Measurements from ENCODE around the gene SESN2.

Gene SESN2

GRCh38 chr1:28273216-28273860, 14.0 kb downstream of the SESN2 start:
- H3K36me3 ChIP-seq (ENCODE audit: control insufficient read depth, insufficient read depth, low read length), result peaks cover 37% of the 10 kb centered on the region
- TF ChIP-seq CTCF (IDR thresholded peaks at IDR 0.05; ENCODE audit: insufficient read depth, low read length, poor library complexity, severe bottlenecking), result no peak
- no peak overlapping the region for H3K4me3 ChIP-seq (replicated peaks; ENCODE audit: low read depth, low read length)
- no peaks in the 10 kb centered on the region for H3K27me3 ChIP-seq (replicated peaks; ENCODE audit: control insufficient read depth, insufficient read depth, low read length)
- DNase-seq (ENCODE audit: extremely low read depth, insufficient read length), result no peak

GRCh38 chr1:28278763-28279162, 19.4 kb downstream of the SESN2 start:
- Histone ChIP-seq H3K36me3 (ENCODE audit: control insufficient read depth, insufficient read depth, low read length) (peaks cover 43% of the 10 kb centered on the region), H3K4me3 (replicated peaks; ENCODE audit: low read depth, low read length) (no peak overlapping the region), H3K27me3 (replicated peaks; ENCODE audit: control insufficient read depth, insufficient read depth, low read length) (no peaks in the 10 kb centered on the region)
- no peak for TF ChIP-seq CTCF (IDR thresholded peaks at IDR 0.05; ENCODE audit: insufficient read depth, low read length, poor library complexity, severe bottlenecking)
- DNase-seq (ENCODE audit: extremely low read depth, insufficient read length), result no peak

- no peak for TF ChIP-seq CTCF (IDR thresholded peaks at IDR 0.05; ENCODE audit: insufficient read depth, low read length, poor library complexity, severe bottlenecking)
- H3K36me3 ChIP-seq (ENCODE audit: control insufficient read depth, insufficient read depth, low read length), result peaks cover 35% of the 10 kb centered on the region
- H3K4me3 ChIP-seq (replicated peaks; ENCODE audit: low read depth, low read length), result no peak overlapping the region
- no peak for DNase-seq (ENCODE audit: extremely low read depth, insufficient read length)
- H3K27me3 ChIP-seq (replicated peaks; ENCODE audit: control insufficient read depth, insufficient read depth, low read length), result no peaks in the 10 kb centered on the region
Observed at GRCh38 chr1:28279721-28280120, 20.4 kb downstream of the SESN2 start.

- no peak for DNase-seq (ENCODE audit: extremely low read depth, insufficient read length)
- H3K36me3 ChIP-seq (ENCODE audit: control insufficient read depth, insufficient read depth, low read length), result peaks cover 34% of the 10 kb centered on the region
Observed at GRCh38 chr1:28280501-28280900, 21.2 kb downstream of the SESN2 start.

GRCh38 chr1:28280977-28281381, 21.7 kb downstream of the SESN2 start:
- DNase-seq (ENCODE audit: extremely low read depth, insufficient read length), result no peak
- Histone ChIP-seq H3K27me3 (replicated peaks; ENCODE audit: control insufficient read depth, insufficient read depth, low read length) (no peaks in the 10 kb centered on the region), H3K36me3 (ENCODE audit: control insufficient read depth, insufficient read depth, low read length) (peaks cover 32% of the 10 kb centered on the region), H3K4me3 (replicated peaks; ENCODE audit: low read depth, low read length) (no peak overlapping the region)
- no peak for TF ChIP-seq CTCF (IDR thresholded peaks at IDR 0.05; ENCODE audit: insufficient read depth, low read length, poor library complexity, severe bottlenecking)

More at GRCh38 chr1:28280501-28280900, 21.2 kb downstream of the SESN2 start:
- Histone ChIP-seq H3K27me3 (replicated peaks; ENCODE audit: control insufficient read depth, insufficient read depth, low read length) (no peaks in the 10 kb centered on the region), H3K4me3 (replicated peaks; ENCODE audit: low read depth, low read length) (no peak overlapping the region)
- TF ChIP-seq CTCF (IDR thresholded peaks at IDR 0.05; ENCODE audit: insufficient read depth, low read length, poor library complexity, severe bottlenecking), result no peak
